Astrocyte (in vitro differentiated cells and primary cell): ENCODE measurements around the gene ZNF813. TPM values are rescaled to one million over a fixed set of nuclear protein-coding genes. Genes with fewer than 3 reads are reported as not detected.
"Not testable (repeated sequence)": the region's sequence is repeated elsewhere in the genome, so short reads cannot be mapped to it uniquely, and the experiment has no call there.

ENCODE experiments used
- DNase-seq: peaks from one replicate; pipeline ENCODE4 v3.0.0-alpha.2; 2010; ENCODE audit warnings: low read depth
- FAIRE-seq: peaks from 2 replicates; lab custom pipeline; 2011; peaks lifted over from hg19 to GRCh38; lab: Jason Lieb, UNC
- H2AFZ ChIP-seq: 2 replicates; pipeline ENCODE4 v1.6.0; 2012; ENCODE audit warnings: low read depth, low read length, inconsistent platforms
- H3K27ac ChIP-seq: 2 replicates; pipeline ENCODE4 v1.5.1; 2011; ENCODE audit warnings: low read depth, low read length, inconsistent platforms
- H3K27me3 ChIP-seq: 2 replicates; pipeline ENCODE4 v1.6.0; 2011; ENCODE audit warnings: low read length, inconsistent platforms; ENCODE audit not compliant: insufficient read depth
- H3K36me3 ChIP-seq: 2 replicates; pipeline ENCODE4 v1.5.1; 2011; ENCODE audit warnings: low read length, inconsistent platforms; ENCODE audit not compliant: insufficient read depth
- H3K4me1 ChIP-seq: 2 replicates; pipeline ENCODE4 v1.5.1; 2011; ENCODE audit warnings: low read length, inconsistent platforms; ENCODE audit not compliant: insufficient read depth
- H3K4me2 ChIP-seq: 2 replicates; pipeline ENCODE4 v1.6.0; 2012; ENCODE audit warnings: low read length, inconsistent platforms
- H3K4me3 ChIP-seq: 2 replicates; pipeline ENCODE4 v1.5.1; 2011; ENCODE audit warnings: low read depth, mild to moderate bottlenecking, low read length, inconsistent platforms; ENCODE audit not compliant: insufficient read depth
- H3K79me2 ChIP-seq: 2 replicates; pipeline ENCODE4 v1.6.0; 2012; ENCODE audit warnings: mild to moderate bottlenecking, low read length, inconsistent platforms; ENCODE audit not compliant: insufficient read depth
- H3K9ac ChIP-seq: 2 replicates; pipeline ENCODE4 v1.6.0; 2012; ENCODE audit warnings: mild to moderate bottlenecking, low read length, inconsistent platforms
- H3K9me3 ChIP-seq: 2 replicates; pipeline ENCODE4 v1.5.1; 2012; ENCODE audit warnings: low read depth, mild to moderate bottlenecking, low read length, inconsistent platforms; ENCODE audit not compliant: insufficient read depth
- H4K20me1 ChIP-seq: 2 replicates; pipeline ENCODE4 v1.6.0; 2012; ENCODE audit warnings: low read length, inconsistent platforms; ENCODE audit not compliant: insufficient read depth
- H3K27ac Mint-ChIP-seq: one replicate; pipeline ENCODE4 v1.8.0; 2021; ENCODE audit warnings: mild to moderate bottlenecking, mixed read lengths; ENCODE audit not compliant: unreplicated experiment
- H3K27me3 Mint-ChIP-seq: one replicate; pipeline ENCODE4 v1.8.0; 2021; ENCODE audit warnings: low read depth, mixed read lengths; ENCODE audit not compliant: unreplicated experiment
- H3K36me3 Mint-ChIP-seq: one replicate; pipeline ENCODE4 v1.8.0; 2021; ENCODE audit warnings: low read depth, mixed read lengths; ENCODE audit not compliant: unreplicated experiment
- H3K4me1 Mint-ChIP-seq: one replicate; pipeline ENCODE4 v1.8.0; 2021; ENCODE audit warnings: low read depth, mixed read lengths; ENCODE audit not compliant: unreplicated experiment
- H3K4me3 Mint-ChIP-seq: one replicate; pipeline ENCODE4 v1.8.0; 2021; ENCODE audit warnings: mild to moderate bottlenecking, moderate library complexity, mixed read lengths; ENCODE audit not compliant: unreplicated experiment
- H3K9me3 Mint-ChIP-seq: one replicate; pipeline ENCODE4 v1.8.0; 2021; ENCODE audit warnings: mild to moderate bottlenecking, mixed read lengths; ENCODE audit not compliant: unreplicated experiment
- CTCF ChIP-seq: IDR thresholded peaks from 2 replicates; pipeline ENCODE4 v1.5.1; 2011; ENCODE audit warnings: low read depth, mild to moderate bottlenecking, inconsistent platforms, low read length, moderate library complexity; ENCODE audit not compliant: insufficient read depth
- EZH2 ChIP-seq: IDR thresholded peaks from 2 replicates; pipeline ENCODE4 v1.6.1; 2012; ENCODE audit warnings: mild to moderate bottlenecking, low read length, inconsistent platforms; ENCODE audit not compliant: insufficient read depth
- total RNA-seq: library from RNA; stranded (reverse); gene quantifications from 2 replicates; pipeline ENCODE4 v1.2.1, GENCODE V29; 2021

ZNF813 gene
- total RNA-seq, 1 donor from 2014 or later = 3.7 TPM

- Histone ChIP-seq H3K27ac (no peak overlapping the region), H3K9ac (no peak overlapping the region), H3K4me1 (no peaks in the 10 kb centered on the region), H3K4me3 (no peak overlapping the region), H2AFZ (no peak overlapping the region), H3K27me3 (no peaks in the 10 kb centered on the region), H3K36me3 (peaks cover 25% of the 10 kb centered on the region), H3K79me2 (no peaks in the 10 kb centered on the region), H4K20me1 (no peaks in the 10 kb centered on the region), H3K9me3 (peaks cover 34% of the 10 kb centered on the region), H3K4me2 (no peak overlapping the region)
- TF ChIP-seq CTCF (no peak), EZH2 (no peak)
- Mint-ChIP-seq H3K4me3 (no peak overlapping the region), H3K4me1 (no peaks in the 10 kb centered on the region), H3K9me3 (peaks cover 64% of the 10 kb centered on the region), H3K27me3 (no peaks in the 10 kb centered on the region), H3K36me3 (peaks cover 78% of the 10 kb centered on the region), H3K27ac (no peak overlapping the region)
- FAIRE-seq = no peak
- DNase-seq = no peak
Observed at GRCh38 chr19:53455828-53456227, 11.7 kb upstream of the ZNF813 start.

- not testable (repeated sequence) for H3K36me3 ChIP-seq, H3K27me3 ChIP-seq, H3K27ac Mint-ChIP-seq, H3K27me3 Mint-ChIP-seq, H3K9ac ChIP-seq, H3K4me1 Mint-ChIP-seq, H3K27ac ChIP-seq, H2AFZ ChIP-seq, H3K79me2 ChIP-seq, H4K20me1 ChIP-seq, H3K4me3 ChIP-seq, H3K4me2 ChIP-seq, FAIRE-seq, H3K4me3 Mint-ChIP-seq, H3K4me1 ChIP-seq, DNase-seq
- peaks cover 43% of the 10 kb centered on the region for H3K36me3 Mint-ChIP-seq
- peaks cover 23% of the 10 kb centered on the region for H3K9me3 ChIP-seq
- H3K9me3 Mint-ChIP-seq = peaks cover 47% of the 10 kb centered on the region
Observed at GRCh38 chr19:53460131-53460721, 7.3 kb upstream of the ZNF813 start.

GRCh38 chr19:53461866-53462265 is 5.7 kb upstream of the ZNF813 start:
- Histone ChIP-seq H3K36me3 (no peaks in the 10 kb centered on the region), H4K20me1 (no peaks in the 10 kb centered on the region), H2AFZ (no peak overlapping the region), H3K79me2 (no peaks in the 10 kb centered on the region), H3K4me3 (no peak overlapping the region), H3K4me2 (no peak overlapping the region), H3K9me3 (peaks cover 7% of the 10 kb centered on the region), H3K4me1 (no peaks in the 10 kb centered on the region), H3K9ac (no peak overlapping the region), H3K27me3 (no peaks in the 10 kb centered on the region), H3K27ac (no peak overlapping the region)
- Mint-ChIP-seq H3K27me3 (peaks cover 1% of the 10 kb centered on the region), H3K4me1 (no peaks in the 10 kb centered on the region), H3K4me3 (no peak overlapping the region), H3K27ac (no peak overlapping the region), H3K36me3 (peaks cover 26% of the 10 kb centered on the region), H3K9me3 (peaks cover 34% of the 10 kb centered on the region)
- DNase-seq (no peak), FAIRE-seq (no peak)
- TF ChIP-seq CTCF = no peak
- TF ChIP-seq EZH2 = no peak
